ENCODE results near the gene GTF2F1. TPM values are rescaled to one million over a fixed set of nuclear protein-coding genes. Genes with fewer than 3 reads are reported as not detected.
"Not testable (repeated sequence)": the region's sequence is repeated elsewhere in the genome, so short reads cannot be mapped to it uniquely, and the experiment has no call there.

Gene GTF2F1
- total RNA-seq, 1 donor from 2014 or later = 52.8 TPM

GRCh38 chr19:6372594-6373095, 20.3 kb downstream of the GTF2F1 start, which contains the start of gene ALKBH7:
Gene ALKBH7 (plus strand): TSS chr19:6372794. CDS start chr19:6372821, 27 bp downstream.
- Histone ChIP-seq H3K27ac (peak within 1 kb of the TSS; percentile 97), H3K4me1 (peaks cover 19% of the 10 kb centered on the region), H3K4me3 (peak within 1 kb of the TSS; percentile 75 to 85), H3K27me3 (no peaks in the 10 kb centered on the region), H3K36me3 (peaks cover 0 to 12% of the 10 kb centered on the region in 2 donors), H3K9me3 (no peaks in the 10 kb centered on the region)
- intact Hi-C loops (cut with DNase I) = no loop called here
- peak in 1 of 2 donors; percentile 100 for DNase-seq (ENCODE audit: extremely low spot score in 2 of 2)
- peak; percentile 79 to 90 for TF ChIP-seq POLR2AphosphoS5 (IDR thresholded peaks at IDR 0.05; ENCODE audit: insufficient read depth in 1 of 2, low read depth in 1 of 2)
- no peak for TF ChIP-seq CTCF (IDR thresholded peaks at IDR 0.05)

- no peak overlapping the region for H3K27ac ChIP-seq
- intact Hi-C loops (cut with DNase I) = loop anchor here (10.0 kb wide), 1 partner anchor 150 kb away; no protein-coding TSS in a partner anchor
- H3K4me3 ChIP-seq = no peak overlapping the region
- H3K4me1 ChIP-seq = peaks cover 16% of the 10 kb centered on the region
- H3K9me3 ChIP-seq = no peaks in the 10 kb centered on the region
- TF ChIP-seq POLR2AphosphoS5 (IDR thresholded peaks at IDR 0.05; ENCODE audit: insufficient read depth in 1 of 2, low read depth in 1 of 2) = no peak
- no peak for TF ChIP-seq CTCF (IDR thresholded peaks at IDR 0.05)
- TF ChIP-seq POLR2A (IDR thresholded peaks at IDR 0.05) = no peak
- H3K27me3 ChIP-seq = no peaks in the 10 kb centered on the region
- no peak for DNase-seq (ENCODE audit: extremely low spot score in 2 of 2)
- peaks cover 0 to 47% of the 10 kb centered on the region in 2 donors for H3K36me3 ChIP-seq
Measured at GRCh38 chr19:6364353-6364752, 28.6 kb downstream of the GTF2F1 start.

- Histone ChIP-seq H3K27ac (peak overlapping the region; percentile 87), H3K4me3 (peak overlapping the region; percentile 64 to 82), H3K4me1 (peaks cover 16% of the 10 kb centered on the region), H3K36me3 (peaks cover 0 to 32% of the 10 kb centered on the region in 2 donors), H3K9me3 (no peaks in the 10 kb centered on the region), H3K27me3 (no peaks in the 10 kb centered on the region)
- intact Hi-C loops (cut with DNase I) = loop anchor here (10.0 kb wide), 1 partner anchor 148 kb away; no protein-coding TSS in a partner anchor
- no peak for TF ChIP-seq CTCF (IDR thresholded peaks at IDR 0.05)
- no peak for TF ChIP-seq POLR2AphosphoS5 (IDR thresholded peaks at IDR 0.05; ENCODE audit: insufficient read depth in 1 of 2, low read depth in 1 of 2)
- no peak for TF ChIP-seq POLR2A (IDR thresholded peaks at IDR 0.05)
- DNase-seq (ENCODE audit: extremely low spot score in 2 of 2) = no peak
Measured at GRCh38 chr19:6362351-6362801, 30.6 kb downstream of the GTF2F1 start.

GRCh38 chr19:6362027-6362350, 31.0 kb downstream of the GTF2F1 start:
- no peaks in the 10 kb centered on the region for H3K9me3 ChIP-seq
- H3K27me3 ChIP-seq = no peaks in the 10 kb centered on the region
- peaks cover 0 to 29% of the 10 kb centered on the region in 2 donors for H3K36me3 ChIP-seq
- TF ChIP-seq CTCF (IDR thresholded peaks at IDR 0.05) = no peak
- no peak for TF ChIP-seq POLR2A (IDR thresholded peaks at IDR 0.05)
- no peak for TF ChIP-seq POLR2AphosphoS5 (IDR thresholded peaks at IDR 0.05; ENCODE audit: insufficient read depth in 1 of 2, low read depth in 1 of 2)
- intact Hi-C loops (cut with DNase I) = loop anchor here (10.0 kb wide), 1 partner anchor 147 kb away; no protein-coding TSS in a partner anchor
- peaks cover 16% of the 10 kb centered on the region for H3K4me1 ChIP-seq
- H3K27ac ChIP-seq = peak overlapping the region; percentile 87
- no peak for DNase-seq (ENCODE audit: extremely low spot score in 2 of 2)
- peak overlapping the region; percentile 64 to 82 for H3K4me3 ChIP-seq

GRCh38 chr19:6360857-6361216, 32.1 kb downstream of the GTF2F1 start:
- Histone ChIP-seq H3K36me3 (peaks cover 0 to 18% of the 10 kb centered on the region in 2 donors), H3K27ac (peak overlapping the region; percentile 87), H3K4me3 (peak overlapping the region in 1 of 2 donors; percentile 64), H3K4me1 (peaks cover 16% of the 10 kb centered on the region)
- not testable (repeated sequence) for H3K27me3 ChIP-seq; DNase-seq (ENCODE audit: extremely low spot score in 2 of 2); H3K9me3 ChIP-seq
- intact Hi-C loops (cut with DNase I) = loop anchor here (10.0 kb wide), 1 partner anchor 146 kb away; no protein-coding TSS in a partner anchor

GRCh38 chr19:6360445-6360844, 32.5 kb downstream of the GTF2F1 start:
- H3K27me3 ChIP-seq; H3K4me3 ChIP-seq; DNase-seq (ENCODE audit: extremely low spot score in 2 of 2); H3K9me3 ChIP-seq; H3K27ac ChIP-seq: not testable (repeated sequence)
- intact Hi-C loops (cut with DNase I) = loop anchor here (10.0 kb wide), 1 partner anchor 146 kb away; no protein-coding TSS in a partner anchor
- Histone ChIP-seq H3K4me1 (peaks cover 16% of the 10 kb centered on the region), H3K36me3 (peaks cover 0 to 14% of the 10 kb centered on the region in 2 donors)
